NCI-H524 treated with DMSO at 0.1 percent for 48 hours (cell line): ENCODE results near the gene AMDHD2.
"Not testable (repeated sequence)": the region's sequence is repeated elsewhere in the genome, so short reads cannot be mapped to it uniquely, and the experiment has no call there.

ENCODE experiments used
- DNase-seq: peaks from one replicate; lab custom pipeline; 2025; lab: John Stamatoyannopoulos, UW

Gene AMDHD2

GRCh38 chr16:2520097-2520783, at the start of gene AMDHD2:
AMDHD2 (plus strand) TSS chr16:2520371; CDS start chr16:2520459, 88 bp downstream.
- DNase-seq, result peak; percentile 30

DNA sequence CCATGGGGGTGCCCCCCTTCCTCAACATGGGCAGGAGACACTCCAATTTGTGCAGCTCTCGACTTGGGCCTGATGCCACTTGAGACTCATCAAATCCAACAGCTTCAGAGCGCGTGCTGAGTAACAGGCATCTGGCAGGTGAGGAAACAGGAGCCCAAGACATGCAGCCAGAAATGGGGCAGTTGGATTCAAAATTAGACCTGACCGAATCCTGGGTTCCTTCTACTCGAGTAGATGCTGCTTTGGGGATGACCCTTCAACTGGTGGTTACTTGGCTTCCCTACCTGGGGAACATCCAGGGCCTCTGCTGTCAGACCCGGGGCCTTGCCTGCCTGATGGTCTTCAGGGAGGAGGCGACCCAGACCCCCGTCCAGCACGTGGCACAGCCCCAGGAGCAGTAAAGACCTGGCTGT, 49.6 kb upstream of the AMDHD2 start:
- peak; percentile 93 for DNase-seq

- peak; percentile 83 for DNase-seq
Observed at GRCh38 chr16:2471016-2471652, 49.0 kb upstream of the AMDHD2 start, which contains the start of gene NTN3. NTN3 (plus strand) TSS chr16:2471297; CDS start chr16:2471702, 405 bp downstream.

DNA sequence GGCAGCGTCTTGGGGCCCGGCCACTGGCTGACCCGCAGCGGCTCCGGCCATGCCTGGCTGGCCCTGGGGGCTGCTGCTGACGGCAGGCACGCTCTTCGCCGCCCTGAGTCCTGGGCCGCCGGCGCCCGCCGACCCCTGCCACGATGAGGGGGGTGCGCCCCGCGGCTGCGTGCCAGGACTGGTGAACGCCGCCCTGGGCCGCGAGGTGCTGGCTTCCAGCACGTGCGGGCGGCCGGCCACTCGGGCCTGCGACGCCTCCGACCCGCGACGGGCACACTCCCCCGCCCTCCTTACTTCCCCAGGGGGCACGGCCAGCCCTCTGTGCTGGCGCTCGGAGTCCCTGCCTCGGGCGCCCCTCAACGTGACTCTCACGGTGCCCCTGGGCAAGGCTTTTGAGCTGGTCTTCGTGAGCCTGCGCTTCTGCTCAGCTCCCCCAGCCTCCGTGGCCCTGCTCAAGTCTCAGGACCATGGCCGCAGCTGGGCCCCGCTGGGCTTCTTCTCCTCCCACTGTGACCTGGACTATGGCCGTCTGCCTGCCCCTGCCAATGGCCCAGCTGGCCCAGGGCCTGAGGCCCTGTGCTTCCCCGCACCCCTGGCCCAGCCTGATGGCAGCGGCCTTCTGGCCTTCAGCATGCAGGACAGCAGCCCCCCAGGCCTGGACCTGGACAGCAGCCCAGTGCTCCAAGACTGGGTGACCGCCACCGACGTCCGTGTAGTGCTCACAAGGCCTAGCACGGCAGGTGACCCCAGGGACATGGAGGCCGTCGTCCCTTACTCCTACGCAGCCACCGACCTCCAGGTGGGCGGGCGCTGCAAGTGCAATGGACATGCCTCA, 48.3 kb upstream of the AMDHD2 start:
- no peak for DNase-seq

GRCh38 chr16:2472488-2472864, 47.7 kb upstream of the AMDHD2 start:
- DNase-seq, result no peak

DNA sequence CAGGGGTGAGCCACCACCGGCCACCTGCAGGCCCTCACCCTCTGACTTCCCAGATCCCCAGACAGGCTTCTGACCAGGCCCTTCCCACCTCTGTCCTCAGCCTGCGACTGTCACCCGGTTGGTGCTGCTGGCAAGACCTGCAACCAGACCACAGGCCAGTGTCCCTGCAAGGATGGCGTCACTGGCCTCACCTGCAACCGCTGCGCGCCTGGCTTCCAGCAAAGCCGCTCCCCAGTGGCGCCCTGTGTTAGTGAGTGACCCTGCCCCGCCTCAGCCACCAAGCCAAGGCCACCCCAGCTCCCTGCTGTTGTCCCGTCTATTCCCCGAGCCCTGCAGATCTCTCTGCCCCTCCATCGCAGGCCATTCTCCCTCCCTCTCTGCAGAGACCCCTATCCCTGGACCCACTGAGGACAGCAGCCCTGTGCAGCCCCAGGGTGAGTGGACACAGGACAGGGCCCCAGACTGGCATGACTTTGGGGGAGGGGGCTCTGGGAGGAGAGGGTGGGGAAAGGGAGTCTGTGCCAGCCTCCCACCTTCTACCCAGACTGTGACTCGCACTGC, 47.2 kb upstream of the AMDHD2 start:
- no peak for DNase-seq

DNA sequence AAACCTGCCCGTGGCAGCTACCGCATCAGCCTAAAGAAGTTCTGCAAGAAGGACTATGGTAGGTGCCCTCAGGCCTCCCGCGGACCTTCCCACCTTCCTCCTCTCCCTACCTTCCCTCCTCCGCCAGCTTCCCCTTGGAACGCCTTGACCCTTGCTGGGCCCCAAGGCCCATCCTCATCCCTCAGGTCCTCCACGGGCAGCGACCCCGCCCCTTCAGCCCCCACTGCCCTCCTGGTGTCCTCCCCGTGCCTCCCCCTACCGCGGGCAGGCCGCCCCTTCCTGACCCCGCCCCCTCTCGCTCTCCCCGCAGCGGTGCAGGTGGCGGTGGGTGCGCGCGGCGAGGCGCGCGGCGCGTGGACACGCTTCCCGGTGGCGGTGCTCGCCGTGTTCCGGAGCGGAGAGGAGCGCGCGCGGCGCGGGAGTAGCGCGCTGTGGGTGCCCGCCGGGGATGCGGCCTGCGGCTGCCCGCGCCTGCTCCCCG, 46.7 kb upstream of the AMDHD2 start:
- DNase-seq, result no peak

DNA sequence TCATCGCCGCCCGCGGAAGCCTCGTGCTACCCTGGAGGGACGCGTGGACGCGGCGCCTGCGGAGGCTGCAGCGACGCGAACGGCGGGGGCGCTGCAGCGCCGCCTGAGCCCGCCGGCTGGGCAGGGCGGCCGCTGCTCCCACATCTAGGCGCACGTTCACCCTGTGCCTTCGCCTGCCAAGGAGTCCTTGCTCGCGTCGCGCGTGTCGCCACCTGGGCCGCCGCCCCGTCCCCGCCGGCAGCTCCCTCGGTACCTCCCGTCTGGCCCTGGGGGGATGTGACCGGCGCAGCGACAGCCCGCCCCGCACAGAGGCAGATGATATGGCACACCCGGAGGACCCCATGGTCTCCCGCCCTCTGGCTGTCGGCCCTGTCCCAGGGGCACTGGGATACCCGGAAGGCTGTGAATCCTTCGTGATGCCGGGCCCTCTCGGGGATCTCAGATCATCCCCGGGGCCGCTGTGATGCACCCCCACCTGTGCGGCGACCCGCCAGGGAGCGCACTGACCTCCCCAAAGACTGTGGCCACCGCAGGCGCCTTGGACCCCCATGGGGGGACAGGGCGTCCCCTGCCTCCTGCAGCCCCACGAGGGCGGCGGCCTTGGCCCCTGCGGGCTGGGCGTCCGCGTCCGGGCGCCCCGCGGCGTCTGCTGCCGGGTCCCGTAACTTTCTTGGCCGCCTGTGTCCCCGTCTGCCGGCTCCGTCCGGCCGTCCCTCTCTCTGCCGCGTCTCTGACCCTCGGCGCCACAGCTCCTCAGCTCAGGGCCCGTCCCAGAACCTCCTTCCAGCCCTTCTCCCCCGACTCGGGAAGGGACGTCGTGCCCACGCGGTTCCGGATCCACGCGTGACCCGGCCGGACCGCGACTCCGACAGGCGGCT, 45.9 kb upstream of the AMDHD2 start:
- DNase-seq, result no peak

DNA sequence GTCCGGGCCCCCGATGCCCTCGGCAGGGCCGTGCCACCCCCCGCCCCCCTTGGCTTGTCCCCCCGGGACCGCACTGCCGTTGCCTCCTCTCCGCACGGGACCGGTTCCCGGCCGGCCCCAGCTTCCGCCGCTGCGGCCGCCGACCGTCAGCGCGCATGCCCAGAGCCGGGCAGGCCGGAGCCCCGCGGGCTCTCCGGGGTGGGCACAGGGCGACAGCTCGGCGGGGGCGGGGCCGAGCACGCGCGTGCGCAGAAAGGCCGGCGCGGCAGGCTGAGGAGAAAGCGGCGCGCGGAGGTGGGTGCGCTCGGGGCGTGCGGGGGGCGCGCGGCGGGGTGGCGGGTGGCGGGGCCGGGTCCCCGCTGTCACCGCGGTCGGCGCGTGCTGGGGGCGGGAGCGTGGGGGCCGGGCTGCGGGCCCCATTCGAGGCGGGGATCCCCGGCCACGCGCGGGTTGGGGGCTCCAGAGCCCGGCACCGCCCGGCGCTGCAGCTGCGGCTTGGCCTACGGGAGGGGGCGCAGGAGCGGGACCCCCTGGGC, 45.2 kb upstream of the AMDHD2 start, which contains the start of gene TBC1D24:
TBC1D24 (plus strand) TSS at position 251 of the 536 bp plus-strand sequence. CDS start 21,022 bp downstream, outside the sequence.
- no peak for DNase-seq

DNA sequence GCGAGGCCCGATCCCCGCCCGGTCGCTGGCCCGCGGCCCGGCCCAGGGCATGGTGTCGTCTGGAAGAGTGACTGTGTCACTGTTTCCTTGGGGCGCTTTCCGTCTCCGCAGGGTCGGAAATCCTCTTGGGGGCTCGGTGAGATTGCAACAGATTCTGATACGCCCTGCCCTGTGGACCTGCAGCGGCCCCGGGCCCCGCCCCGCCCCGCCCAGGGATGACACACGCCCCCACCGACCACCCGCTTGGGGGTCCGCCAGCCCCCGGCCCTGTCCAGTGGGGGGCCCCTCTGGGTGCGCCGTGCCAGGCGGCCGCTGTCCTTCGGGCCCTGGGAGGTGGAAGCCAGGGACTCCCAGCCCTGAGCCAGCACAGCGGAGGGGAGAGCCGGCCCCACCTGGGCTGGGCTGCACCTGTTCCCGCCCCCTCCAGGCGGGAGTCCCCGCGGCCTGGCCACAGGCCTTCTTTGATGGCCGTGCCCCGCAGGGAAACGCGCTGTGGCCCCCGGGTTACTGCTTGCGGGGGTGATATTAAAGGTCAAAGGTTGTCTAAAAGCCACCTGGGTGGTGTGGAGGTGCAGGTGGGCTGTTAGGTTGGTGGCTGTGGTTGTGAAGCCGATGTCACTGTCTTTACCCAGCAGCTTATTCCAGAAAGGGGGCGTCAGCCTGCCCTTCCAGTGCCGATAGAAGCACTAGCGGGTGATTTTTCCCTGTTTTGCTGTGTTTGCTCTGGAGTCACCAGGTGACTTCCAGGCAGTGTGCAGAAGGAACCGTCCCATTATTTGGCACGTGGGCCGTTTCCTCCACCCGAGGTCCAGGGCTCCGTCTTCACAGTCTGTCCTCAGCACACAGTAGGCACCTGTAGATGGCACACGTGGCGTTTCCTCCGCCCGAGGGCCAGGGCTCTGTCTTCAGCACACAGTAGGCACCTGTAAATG, 44.5 kb upstream of the AMDHD2 start:
- no peak for DNase-seq

DNA sequence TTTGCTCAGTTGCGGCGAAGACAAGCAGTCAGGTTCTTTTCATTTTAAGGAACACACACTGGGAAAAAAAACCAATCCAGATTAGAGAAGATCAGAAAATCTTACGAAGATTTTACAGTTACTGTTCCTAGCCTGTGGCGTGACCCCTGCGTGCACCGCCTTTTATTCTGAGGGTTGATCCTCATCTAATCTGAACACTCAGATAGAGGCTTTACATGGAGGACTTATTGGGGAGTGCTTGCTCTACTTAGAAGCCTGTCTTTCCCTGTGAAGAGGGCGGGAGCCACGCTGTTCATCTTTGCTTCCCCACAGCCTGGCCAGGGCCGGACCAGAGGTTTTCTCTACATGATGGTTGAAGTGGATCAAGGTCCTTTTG, 43.8 kb upstream of the AMDHD2 start:
- DNase-seq, result no peak

DNA sequence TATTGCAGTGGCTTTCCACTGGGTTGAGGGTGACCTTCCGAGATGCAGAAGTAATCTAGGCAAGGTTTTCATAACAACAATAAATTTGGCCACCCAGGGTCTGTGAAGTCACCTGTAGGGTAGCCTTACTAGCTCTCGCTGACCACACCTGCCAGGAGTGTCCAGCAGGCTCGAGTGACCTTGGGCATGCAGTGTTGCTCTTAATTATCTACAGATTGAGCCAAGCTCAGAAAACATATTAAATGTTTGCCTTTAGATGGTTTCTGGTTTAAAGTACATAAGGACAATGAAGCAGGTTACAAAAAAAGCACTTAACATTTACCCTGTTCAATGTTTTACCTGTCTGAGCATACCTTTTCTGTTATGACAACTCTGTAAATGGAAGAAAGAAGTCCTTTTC, 43.4 kb upstream of the AMDHD2 start:
- no peak for DNase-seq

- no peak for DNase-seq
Observed at GRCh38 chr16:2477327-2477726, 42.8 kb upstream of the AMDHD2 start.

GRCh38 chr16:2478279-2478678, 41.9 kb upstream of the AMDHD2 start:
- DNase-seq, result no peak

- not testable (repeated sequence) for DNase-seq
Observed at GRCh38 chr16:2479996-2480395, 40.2 kb upstream of the AMDHD2 start.

- no peak for DNase-seq
Observed at GRCh38 chr16:2480948-2481347, 39.2 kb upstream of the AMDHD2 start.

DNA sequence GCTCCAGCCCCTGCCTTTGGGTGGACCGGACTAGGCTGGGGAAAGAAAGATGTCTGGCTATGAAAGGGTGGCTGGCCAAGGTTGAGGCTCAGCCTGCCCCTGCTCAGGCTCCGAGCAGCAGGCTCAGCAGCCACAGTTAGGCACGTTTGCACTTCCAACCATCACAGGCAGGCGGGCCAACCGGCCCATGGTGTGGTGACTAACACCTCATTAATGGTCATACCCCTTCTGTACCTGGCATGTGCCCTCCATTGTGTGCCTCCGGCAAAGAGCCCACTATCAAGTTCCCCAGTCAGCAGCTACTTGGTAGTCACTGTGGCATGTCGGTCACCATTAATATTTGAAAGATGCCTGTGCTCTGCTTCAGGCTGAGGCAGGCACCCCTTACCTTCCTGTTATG, 38.5 kb upstream of the AMDHD2 start:
- no peak for DNase-seq

DNA sequence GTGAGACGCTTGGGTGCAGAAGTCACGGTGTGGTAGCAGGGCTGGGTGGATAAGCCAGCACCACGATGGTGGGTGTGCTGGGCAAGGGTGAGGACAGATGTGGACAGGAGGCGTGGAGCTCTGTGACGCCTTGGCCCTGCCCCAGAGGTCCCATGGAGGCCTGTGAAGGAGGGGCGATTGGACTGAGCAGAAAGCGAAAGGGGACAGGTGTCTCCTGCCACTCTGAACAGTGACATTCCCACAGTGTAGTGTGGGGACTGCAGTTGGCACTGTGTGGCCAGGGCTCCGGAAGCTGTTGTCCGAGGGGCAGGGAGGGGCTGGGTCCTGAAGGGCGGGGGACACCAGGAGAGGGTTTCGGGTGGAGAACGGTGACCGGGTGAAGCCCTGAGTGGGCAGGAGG, 37.9 kb upstream of the AMDHD2 start:
- no peak for DNase-seq

GRCh38 chr16:2482708-2483534, 37.2 kb upstream of the AMDHD2 start:
- DNase-seq, result peak; percentile 64
